DND-41 (cell line): ENCODE measurements around the gene PCGF3.

Experiments
- EZH2 ChIP-seq: IDR thresholded peaks from 3 replicates; pipeline ENCODE4 v1.6.1; 2012; ENCODE audit warnings: borderline replicate concordance, low read depth, mild to moderate bottlenecking, moderate library complexity, low read length, inconsistent platforms; ENCODE audit not compliant: severe bottlenecking
- TF ChIP-seq, protein P1 (sequence below): IDR thresholded peaks from 2 replicates; pipeline ENCODE4 v1.5.1; 2012; ENCODE audit warnings: borderline replicate concordance, low read length, moderate library complexity, mild to moderate bottlenecking; ENCODE audit not compliant: poor library complexity, severe bottlenecking; ENCODE audit errors: extremely low read depth

DNA sequence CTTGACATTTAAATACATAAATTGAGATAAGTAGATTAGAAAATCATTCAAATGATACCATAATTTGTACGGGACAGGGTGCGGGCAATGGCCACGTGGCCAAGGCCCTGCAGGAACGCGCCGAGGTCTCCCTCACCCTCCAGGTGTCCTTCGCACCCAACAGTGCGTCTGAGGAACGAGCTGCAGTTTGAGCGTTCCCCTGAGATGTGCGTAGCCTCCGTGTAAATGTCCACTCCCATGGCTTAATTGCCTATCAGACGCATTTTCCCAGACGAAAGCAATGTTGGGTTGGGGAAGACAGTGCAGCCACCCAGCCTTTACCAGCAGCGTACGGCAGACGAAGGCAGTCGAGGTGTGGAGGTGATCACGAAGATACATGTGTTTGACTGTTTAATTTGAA lies 63.9 kb downstream of the PCGF3 start:
- TF ChIP-seq, protein P1, sequence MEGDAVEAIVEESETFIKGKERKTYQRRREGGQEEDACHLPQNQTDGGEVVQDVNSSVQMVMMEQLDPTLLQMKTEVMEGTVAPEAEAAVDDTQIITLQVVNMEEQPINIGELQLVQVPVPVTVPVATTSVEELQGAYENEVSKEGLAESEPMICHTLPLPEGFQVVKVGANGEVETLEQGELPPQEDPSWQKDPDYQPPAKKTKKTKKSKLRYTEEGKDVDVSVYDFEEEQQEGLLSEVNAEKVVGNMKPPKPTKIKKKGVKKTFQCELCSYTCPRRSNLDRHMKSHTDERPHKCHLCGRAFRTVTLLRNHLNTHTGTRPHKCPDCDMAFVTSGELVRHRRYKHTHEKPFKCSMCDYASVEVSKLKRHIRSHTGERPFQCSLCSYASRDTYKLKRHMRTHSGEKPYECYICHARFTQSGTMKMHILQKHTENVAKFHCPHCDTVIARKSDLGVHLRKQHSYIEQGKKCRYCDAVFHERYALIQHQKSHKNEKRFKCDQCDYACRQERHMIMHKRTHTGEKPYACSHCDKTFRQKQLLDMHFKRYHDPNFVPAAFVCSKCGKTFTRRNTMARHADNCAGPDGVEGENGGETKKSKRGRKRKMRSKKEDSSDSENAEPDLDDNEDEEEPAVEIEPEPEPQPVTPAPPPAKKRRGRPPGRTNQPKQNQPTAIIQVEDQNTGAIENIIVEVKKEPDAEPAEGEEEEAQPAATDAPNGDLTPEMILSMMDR: no peak
- TF ChIP-seq EZH2: no peak
